ENCODE measurements around the gene OR10G2. TPM values are rescaled to one million over a fixed set of nuclear protein-coding genes. Genes with fewer than 3 reads are reported as not detected.
"Not testable (repeated sequence)": the region's sequence is repeated elsewhere in the genome, so short reads cannot be mapped to it uniquely, and the experiment has no call there.

The OR10G2 gene, protein sequence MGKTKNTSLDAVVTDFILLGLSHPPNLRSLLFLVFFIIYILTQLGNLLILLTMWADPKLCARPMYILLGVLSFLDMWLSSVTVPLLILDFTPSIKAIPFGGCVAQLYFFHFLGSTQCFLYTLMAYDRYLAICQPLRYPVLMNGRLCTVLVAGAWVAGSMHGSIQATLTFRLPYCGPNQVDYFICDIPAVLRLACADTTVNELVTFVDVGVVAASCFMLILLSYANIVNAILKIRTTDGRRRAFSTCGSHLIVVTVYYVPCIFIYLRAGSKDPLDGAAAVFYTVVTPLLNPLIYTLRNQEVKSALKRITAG
- not detected in 2 replicates for total RNA-seq (2014; rRNA removed; shearing (Covaris generic))

DNA sequence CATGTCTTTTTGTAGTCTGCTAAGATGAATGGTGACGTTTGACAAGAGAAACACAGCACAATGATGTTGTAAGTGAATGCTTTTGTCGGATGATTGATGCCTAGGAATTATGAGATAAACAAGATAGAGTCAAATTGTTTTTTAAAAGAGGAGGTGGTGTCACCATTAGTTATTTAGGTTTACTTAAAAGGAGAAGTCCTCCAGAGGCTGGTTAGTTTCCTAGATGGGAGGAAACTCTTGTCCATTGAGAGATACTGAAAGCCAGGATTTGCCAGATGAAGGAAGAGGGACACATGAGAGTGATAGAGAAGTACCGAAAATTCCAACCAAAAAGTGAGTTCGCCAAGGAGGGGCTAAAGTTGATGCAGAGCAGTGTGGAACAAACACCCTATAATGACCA lies at the start of gene OR10G2:
OR10G2 (minus strand) TSS at position 101 of the 400 bp plus-strand sequence; CDS start at position 3, 98 bp downstream.
- DNase-seq (ENCODE audit: low spot score): no peak

DNA sequence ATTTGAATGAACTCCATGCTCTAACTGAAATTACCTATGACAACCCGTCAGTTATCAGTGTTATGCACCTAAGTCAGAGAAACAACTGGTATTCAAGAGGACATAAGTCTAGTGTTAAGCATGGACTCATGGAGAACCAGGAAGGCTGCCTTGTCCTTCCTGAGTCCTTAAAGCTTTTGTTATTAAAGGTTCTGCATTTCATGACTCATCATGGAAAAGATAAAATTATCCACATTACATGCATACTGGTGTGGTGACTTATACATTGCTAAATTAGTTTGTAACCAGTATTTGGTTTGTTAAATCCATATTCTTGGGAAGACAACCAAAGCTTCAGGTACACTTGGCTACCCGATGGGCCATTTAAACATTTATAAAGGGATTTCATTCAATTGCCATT lies 45.3 kb upstream of the OR10G2 start:
- no peak for DNase-seq (ENCODE audit: low spot score)

DNA sequence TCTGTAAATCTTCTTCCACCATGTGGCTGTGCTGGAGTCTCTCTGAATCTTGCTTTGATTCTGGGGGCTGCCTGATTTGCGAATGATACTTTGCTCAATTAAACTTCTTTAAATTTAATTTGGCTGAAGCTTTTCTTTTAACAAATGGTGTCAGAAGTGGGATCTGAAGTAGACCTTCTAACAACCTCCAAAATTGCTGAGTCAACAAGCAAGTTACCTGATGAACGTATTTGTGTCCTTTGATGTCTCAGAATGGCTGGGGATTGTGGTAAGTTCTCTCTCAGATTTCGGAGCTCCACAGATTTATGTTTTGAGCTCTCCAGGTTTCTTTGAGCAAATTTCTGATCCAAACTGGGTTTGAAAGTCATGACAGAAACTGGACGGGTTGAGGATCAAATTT lies 40.8 kb upstream of the OR10G2 start:
- no peak for DNase-seq (ENCODE audit: low spot score)

DNA sequence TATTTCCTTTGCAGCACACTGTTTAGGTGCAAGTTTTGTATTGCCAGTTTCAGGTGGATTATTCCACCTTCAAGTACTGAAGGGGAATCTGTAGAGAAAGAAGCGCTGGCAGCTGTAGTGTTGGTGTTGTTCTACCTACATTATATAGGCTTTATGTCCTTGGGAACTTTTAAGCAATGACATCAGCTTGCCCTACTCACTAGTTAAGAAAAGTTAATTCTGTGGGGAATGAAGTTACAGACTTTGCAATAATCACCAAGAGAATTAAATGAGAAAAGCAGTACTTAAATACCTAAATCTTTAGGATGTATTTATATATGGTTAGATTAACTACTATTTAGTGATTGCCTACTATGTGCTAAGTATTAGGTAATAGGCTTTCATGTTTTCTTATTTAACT lies 39.0 kb upstream of the OR10G2 start, which contains the start of gene OR4E1:
OR4E1 (minus strand) TSS at position 101 of the 400 bp plus-strand sequence. CDS start 2,883 bp downstream, outside the sequence.
- no peak for DNase-seq (ENCODE audit: low spot score)

DNA sequence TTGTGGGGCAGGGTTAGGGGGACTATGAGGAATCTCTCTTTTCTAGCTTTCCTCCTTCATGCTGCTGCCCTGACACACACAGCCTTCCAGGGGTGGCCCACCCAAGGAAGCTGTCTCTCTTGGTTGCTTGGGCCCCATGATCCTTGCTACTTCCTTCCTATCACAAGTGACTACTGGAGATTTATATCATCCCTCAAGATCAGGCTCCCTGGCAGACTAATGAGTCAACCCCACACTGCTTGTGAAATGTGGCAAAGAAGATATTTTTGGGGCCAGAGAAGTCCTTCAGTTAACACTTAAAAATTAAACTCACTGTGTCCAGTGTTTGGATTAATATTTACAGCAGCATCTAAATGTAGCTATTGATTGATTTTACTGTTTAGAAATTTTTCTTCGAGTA lies 37.4 kb upstream of the OR10G2 start:
- DNase-seq (ENCODE audit: low spot score): no peak

DNA sequence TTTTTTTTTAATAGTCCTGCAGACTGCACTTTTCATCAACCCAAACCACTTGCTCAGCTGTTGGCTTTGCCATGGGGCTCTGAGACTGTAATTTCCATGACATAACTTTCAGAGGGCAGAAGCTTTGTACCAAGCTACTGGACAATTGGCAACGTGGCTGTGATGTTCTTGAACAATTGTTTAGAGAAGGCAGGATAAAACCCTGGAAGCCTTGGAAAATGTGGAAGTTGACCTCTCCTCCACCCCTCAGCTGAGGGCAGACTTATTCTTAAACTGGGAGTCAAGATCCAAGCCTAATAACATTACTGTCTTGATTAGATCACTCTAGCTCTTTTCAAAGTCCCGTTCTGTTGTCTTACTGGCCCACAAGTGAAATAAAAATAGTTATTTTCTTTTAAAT lies 36.6 kb upstream of the OR10G2 start:
- DNase-seq (ENCODE audit: low spot score): no peak

DNA sequence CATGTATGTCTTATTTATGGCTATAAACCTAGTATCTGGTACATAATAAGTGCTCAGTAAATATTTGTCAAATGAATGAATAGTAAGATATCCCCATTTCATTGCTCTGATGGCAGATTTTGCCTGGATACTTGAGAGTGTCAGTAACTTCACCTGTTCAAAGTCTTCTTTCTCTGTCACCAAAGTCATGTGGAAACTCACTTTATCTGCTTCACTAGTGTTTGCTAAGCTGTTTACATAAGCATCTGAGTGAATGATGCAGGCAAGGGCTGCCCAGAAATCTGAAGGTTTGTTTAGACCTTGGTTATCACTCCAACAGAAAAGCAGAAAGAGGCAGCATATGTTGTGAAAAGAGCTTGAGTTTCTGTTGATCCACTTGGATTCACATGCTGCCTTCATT lies 34.5 kb upstream of the OR10G2 start:
- no peak for DNase-seq (ENCODE audit: low spot score)

DNA sequence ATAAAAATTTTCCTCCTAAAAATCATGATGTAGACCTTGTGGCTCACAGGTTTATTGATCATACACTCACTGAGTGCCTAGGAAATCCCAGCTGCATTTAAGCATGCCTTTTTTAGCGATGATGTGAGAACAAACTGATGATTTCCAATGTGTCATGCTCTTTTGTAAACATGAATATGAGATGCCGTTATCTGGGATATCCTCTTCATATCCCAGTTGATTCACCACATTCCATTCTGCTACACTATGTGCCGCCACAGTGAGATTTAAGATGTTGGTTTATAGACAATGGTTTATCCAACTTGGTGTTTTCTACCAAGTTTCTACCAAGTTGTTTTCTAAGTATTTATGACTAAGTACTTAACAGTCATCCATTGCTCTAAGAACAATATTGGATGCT lies 33.6 kb upstream of the OR10G2 start:
- DNase-seq (ENCODE audit: low spot score): no peak

DNA sequence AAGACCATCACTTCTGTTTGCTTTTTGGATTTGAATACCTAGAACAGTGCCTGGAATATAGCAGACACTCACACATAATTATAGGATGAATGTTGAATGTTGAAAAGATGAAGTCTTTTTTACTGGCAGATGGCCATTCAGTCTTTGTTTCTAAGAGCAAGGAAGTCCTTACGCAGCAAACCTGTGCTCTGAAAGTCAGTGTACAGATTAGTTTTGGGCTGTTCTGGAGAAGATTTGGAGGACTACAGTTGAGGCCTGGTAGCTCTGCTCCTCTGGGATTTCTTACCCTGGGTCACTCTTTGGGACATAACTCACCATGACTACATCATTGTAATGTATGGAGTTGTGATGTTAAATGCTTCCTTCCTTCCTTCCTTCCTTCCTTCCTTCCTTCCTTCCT lies 22.2 kb upstream of the OR10G2 start:
- no peak for DNase-seq (ENCODE audit: low spot score)

DNA sequence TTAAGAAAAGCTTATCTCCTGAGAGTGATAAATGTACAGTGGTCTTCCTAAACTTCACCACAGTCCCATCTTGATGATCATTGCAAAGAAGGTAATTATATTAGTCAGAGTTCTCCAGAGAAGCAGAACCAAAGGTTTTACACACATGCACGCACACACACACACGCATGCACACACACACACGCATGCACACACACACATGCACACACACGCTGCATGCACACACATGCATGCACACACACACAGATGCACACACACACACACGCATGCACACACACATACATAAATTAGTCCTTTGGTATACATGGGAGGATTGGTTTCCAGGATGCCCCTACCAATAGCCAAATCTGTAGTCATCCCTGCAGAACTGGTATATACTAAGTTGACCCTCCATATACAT lies 19.5 kb upstream of the OR10G2 start:
- DNase-seq (ENCODE audit: low spot score): no peak

DNA sequence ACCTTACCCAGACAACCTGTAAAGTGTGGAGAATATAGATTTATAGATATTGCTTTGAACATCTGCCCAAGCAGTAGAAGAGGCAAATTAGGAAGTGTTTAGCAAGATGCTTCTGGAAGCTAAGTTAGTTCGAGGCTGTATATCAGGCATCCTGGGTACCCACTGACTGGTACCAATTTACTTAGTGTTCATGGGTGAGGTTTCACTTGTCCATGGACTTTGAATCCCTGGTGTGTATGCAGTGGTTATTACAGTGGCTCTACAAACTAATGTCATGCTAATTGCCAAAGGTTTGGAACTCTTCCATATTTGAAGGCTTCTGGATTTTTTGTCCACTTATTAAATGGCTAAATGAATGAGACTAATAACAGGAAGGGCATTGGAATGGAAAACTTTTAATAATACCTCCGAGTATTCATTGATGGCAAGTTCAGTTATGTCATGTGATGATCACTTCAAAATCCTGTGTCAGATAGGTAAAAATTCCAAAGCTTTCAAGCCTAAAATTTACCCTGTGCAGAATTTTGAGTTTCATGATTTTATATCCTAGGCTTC lies 18.7 kb upstream of the OR10G2 start, which contains the start of gene OR4E2:
OR4E2 (plus strand) TSS at position 505 of the 555 bp plus-strand sequence. CDS start 11,248 bp downstream, outside the sequence.
- DNase-seq (ENCODE audit: low spot score): no peak

DNA sequence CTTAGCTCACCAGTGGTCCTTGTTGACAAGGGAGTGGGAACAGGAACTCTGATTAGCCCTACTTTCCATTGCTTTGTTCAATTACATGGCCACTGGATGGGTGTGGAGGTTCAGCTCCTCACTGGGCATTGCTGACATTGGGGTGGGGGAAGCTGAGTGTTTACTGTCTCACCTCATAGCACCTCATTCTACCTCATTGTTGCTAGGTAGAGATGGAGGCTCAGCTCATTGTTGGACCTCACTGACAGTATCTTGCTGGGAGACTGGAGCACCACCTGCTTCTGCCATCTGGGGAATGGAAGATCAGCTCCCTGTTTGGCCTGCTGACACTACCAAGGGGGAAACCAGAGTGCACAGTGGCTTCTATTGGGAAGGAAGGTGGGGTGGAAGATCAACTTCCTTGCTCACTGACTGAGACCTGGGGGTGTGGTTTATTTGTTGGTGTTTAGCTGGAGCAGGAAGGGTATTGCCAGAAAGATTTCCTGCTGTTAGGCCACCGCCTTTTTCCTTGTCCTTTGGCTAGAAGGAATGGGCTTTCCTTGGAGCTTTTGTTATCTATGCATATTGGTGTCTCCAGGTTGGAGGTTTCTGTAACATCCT lies 17.6 kb upstream of the OR10G2 start:
- no peak for DNase-seq (ENCODE audit: low spot score)

DNA sequence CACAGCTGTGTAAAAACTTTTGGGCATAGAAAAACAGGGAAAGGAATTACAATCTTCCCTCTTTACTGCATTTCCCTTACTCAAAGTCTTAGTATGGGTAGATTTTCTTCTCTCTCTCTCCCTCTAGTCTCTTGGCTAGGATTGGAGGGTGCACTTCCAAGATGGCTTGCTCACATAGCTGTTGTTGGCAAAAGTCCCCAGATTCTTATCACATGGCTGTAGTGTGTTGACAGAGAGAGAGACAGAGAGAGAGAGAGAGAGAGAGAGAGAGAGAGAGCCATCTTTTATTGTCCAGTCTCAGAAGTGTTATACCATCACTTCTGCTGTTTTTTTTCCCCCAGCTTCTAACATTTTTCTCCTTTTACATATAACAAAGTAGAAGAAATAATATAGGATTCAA lies 12.6 kb upstream of the OR10G2 start:
- DNase-seq (ENCODE audit: low spot score): no peak

DNA sequence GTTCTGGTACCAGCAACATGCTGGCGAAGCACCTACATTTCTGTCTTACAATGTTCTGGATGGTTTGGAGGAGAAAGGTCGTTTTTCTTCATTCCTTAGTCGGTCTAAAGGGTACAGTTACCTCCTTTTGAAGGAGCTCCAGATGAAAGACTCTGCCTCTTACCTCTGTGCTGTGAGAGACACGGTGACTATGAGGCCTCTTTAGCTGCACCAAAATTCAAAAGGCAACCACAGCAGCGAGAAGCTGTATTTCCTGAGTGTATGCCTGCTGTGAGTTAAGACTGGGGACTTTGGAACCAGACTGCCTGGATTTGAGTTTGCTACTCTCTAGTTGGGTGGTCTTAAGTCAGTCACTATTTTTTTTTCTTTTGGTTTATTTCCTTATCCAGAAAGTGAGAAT lies 8.7 kb upstream of the OR10G2 start:
- DNase-seq (ENCODE audit: low spot score): no peak

DNA sequence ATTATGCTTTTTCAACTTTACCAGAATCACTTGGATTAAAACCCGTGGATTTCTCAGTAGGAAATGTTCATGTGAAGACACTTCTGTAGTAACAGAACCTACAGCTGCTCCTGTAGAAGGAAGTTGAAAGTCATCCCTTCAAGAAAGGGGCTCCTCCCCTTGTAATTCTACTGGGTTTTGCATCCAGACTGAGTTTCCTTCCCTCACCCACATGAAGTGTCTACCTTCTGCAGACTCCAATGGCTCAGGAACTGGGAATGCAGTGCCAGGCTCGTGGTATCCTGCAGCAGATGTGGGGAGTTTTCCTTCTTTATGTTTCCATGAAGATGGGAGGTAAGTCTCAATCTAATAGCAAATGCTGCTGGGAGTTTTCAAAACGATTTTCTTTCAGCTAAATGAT lies 7.9 kb upstream of the OR10G2 start:
- DNase-seq (ENCODE audit: low spot score): no peak

DNA sequence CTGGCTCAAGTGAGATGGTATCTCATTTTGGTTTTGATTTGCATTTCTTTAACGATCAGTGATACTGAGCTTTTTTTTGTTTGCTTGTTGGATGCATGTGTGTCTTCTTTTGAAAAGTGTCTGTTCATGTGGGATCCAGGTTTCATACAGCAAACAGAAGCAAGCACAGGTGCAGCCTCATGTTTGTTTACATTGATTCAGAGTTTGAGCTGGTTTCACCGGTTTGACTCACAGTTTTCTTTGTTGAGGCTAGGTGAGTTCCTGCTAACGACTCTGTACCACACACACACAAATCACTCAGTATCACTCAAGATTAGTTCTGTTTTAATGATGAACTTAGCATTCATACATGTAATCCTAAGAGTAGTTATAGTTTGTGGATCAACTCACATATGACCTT lies 3.7 kb downstream of the OR10G2 start:
- DNase-seq (ENCODE audit: low spot score): no peak

DNA sequence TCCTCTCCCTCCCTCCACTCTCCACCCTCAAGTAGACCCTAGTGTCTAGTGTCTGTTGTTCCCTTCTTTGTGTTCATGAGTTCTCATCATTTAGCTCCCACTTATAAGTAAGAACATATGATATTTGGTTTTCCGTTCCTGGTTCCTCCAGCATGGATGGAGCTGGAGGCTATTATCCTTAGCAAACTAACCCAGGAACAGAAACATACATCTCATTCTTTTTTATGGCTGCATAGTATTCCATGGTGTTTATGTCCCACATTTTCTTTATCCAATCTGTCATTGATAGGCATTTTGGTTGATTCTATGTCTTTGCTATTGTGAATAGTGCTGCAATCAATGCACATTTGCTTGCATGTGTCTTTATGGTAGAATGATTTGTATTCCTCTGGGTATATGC lies 4.2 kb downstream of the OR10G2 start:
- DNase-seq (ENCODE audit: low spot score): not testable (repeated sequence)

DNA sequence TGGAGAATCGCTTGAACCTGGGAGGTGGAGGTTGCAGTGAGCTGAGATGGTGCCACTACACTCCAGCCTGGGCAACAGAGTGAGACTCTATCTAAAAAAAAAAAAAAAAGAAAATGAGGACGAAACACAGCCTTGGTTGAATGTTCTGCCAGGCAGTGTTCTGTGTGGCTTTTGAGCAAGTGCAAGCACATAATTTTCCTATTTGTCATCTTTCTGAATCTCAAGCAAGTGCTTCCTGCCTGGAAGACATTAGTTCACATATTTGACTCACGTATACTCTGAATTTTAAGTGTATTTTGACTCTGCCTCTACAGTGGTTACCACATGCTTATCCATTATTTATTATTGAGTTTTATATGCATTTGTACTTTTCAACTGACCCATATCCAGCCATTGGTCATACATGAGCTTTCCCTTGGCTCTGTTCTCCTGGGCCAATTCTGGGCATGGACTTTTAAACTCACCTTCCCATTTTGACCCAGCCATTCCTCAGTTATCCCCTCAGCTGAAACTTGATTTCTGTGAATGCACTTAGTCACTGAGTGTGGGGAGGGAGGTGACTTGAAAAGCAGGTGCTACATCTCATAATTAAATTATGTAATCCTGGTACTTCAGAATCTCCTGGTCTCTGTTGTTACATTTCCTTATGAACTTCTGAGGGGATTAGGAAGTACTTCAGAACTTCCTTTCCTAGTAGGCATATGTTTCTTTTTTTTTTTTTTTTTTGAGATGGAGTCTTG lies 8.1 kb downstream of the OR10G2 start:
- DNase-seq (ENCODE audit: low spot score): no peak

DNA sequence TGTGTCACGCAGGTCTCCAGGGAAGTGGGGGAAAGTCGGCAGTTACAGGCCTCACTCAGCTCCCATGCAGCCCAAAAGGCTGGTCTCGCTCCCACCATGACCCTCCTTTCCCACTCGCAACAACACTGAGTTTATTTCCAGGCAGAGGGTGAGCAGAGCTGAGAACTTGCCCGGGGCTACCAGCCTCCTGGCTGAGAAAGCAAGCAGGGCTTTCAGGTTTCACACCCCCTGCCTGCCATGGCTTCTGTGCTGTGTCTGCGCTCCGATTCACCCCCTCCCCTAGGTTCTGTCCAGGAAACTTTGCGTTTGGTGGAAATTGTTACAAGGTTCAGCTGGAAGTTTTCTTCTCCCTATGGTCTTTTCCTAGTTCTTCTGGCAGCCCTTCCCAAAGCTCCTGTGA lies 17.1 kb downstream of the OR10G2 start:
- no peak for DNase-seq (ENCODE audit: low spot score)

DNA sequence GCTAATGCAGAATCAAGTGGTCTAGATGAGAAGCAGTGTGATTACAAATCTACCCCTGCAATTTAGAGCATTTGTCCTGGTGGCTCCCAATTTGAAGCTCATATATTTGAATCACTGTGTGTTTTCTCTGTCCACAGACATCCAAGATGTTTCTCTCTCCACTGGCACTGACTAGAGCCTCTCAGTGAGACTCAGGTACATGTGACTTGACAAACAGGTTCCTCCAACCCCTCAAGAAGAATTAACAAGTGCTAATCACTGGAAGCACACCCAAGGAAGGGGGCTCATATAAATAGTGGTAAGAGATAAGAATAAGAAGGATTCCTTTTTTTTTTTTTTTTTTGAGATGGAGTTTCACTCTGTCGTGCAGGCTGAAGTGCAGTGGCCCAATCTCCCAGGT lies 20.5 kb downstream of the OR10G2 start:
- no peak for DNase-seq (ENCODE audit: low spot score)

DNA sequence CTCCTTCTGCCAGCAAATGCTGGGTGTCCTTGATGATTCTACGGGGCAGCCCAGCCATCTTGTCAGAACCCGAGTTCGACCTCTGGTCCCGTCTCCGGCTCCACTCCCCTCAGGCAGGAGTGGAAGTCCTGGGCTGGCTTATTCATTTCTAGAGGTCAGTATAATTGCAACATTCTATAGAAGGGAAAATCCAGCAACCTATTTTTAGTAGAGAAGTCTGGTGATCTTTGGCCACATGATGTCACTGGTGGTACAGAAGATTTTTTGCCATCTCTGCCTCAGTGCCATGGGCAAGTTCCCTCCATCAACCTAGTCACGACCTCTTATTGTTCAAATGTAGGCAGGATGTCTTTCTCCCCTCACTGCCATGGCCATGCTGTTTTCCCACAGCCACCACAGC lies 22.4 kb downstream of the OR10G2 start:
- DNase-seq (ENCODE audit: low spot score): no peak

DNA sequence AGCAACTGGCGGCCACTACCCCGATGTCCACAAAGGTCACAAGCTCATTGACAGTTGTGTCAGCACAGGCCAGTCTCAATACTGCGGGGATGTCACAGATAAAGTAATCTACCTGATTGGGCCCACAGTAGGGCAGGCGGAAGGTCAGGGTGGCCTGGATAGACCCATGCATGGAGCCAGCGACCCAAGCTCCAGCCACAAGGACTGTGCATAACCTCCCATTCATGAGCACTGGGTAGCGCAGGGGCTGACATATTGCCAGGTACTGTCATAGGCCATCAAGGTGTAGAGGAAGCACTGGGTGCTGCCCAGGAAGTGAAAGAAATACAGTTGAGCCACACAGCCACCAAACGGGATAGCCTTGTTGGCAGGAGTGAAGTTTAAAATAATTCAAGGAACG lies 32.6 kb downstream of the OR10G2 start:
- DNase-seq (ENCODE audit: low spot score): not testable (repeated sequence)

All from HT-29 (cell line).